ENCODE results near the gene EPHB1. TPM values are rescaled to one million over a fixed set of nuclear protein-coding genes. Genes with fewer than 3 reads are reported as not detected.

Gene EPHB1
- total RNA-seq, 1 experiment from 2014 or later = 0.73 TPM

GRCh38 chr3:135090020-135090717, 295.1 kb downstream of the EPHB1 start:
- Mint-ChIP-seq H3K4me3 (ENCODE audit: low read depth, unreplicated experiment) (no peak overlapping the region), H3K27me3 (ENCODE audit: unreplicated experiment) (peaks cover 71% of the 10 kb centered on the region), H3K9me3 (ENCODE audit: low read depth, unreplicated experiment) (no peaks in the 10 kb centered on the region), H3K4me1 (ENCODE audit: low read depth, unreplicated experiment) (no peaks in the 10 kb centered on the region), H3K27ac (ENCODE audit: unreplicated experiment) (no peak overlapping the region), H3K36me3 (ENCODE audit: insufficient read depth, unreplicated experiment) (no peaks in the 10 kb centered on the region)
- no peak for TF ChIP-seq CTCF (IDR thresholded peaks at IDR 0.05; ENCODE audit: unreplicated experiment)
- CTCF ChIA-PET = interaction anchor here (1.1 kb wide), 1 partner anchor 10 kb away, joined by 3 read pairs; no protein-coding TSS in a partner anchor
- no peak for DNase-seq
- intact Hi-C loops (cut with micrococcal nuclease; ENCODE audit: unreplicated experiment) = no loop called here
- no TSS peak for BruUV-seq (replicated peaks)

DNA sequence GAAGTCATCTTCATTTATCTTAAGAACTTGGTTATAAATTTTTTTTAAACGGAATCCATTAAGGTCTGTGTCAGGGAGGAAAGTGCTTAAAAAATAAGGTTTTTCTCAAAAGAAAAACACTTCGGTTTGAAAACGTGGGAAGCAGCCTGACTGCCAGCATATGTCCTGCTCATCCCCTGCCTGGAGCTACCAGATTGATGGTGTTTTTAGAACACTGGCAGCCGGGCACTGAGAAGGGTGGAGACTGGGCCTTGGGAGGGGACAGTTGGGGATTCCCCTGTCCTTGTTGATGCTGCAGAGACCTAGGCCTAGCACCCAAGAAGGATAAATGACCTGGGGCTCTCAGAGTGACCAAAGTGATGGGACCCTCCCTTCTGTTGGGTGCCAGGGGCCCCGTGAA, 296.9 kb downstream of the EPHB1 start:
- CTCF ChIA-PET = no interaction called here
- intact Hi-C loops (cut with micrococcal nuclease; ENCODE audit: unreplicated experiment) = no loop called here

GRCh38 chr3:135093121-135093520, 298.1 kb downstream of the EPHB1 start:
- H3K4me3 Mint-ChIP-seq (ENCODE audit: low read depth, unreplicated experiment) = no peak overlapping the region
- peaks cover 68% of the 10 kb centered on the region for H3K27me3 Mint-ChIP-seq (ENCODE audit: unreplicated experiment)
- H3K4me1 Mint-ChIP-seq (ENCODE audit: low read depth, unreplicated experiment) = no peaks in the 10 kb centered on the region
- no peak for DNase-seq
- H3K9me3 Mint-ChIP-seq (ENCODE audit: low read depth, unreplicated experiment) = no peaks in the 10 kb centered on the region
- BruUV-seq (replicated peaks) = no TSS peak
- intact Hi-C loops (cut with micrococcal nuclease; ENCODE audit: unreplicated experiment) = no loop called here
- H3K27ac Mint-ChIP-seq (ENCODE audit: unreplicated experiment) = no peak overlapping the region
- CTCF ChIA-PET = interaction anchor here (0.6 kb wide), 1 partner anchor 231 kb away, joined by 3 read pairs; no protein-coding TSS in a partner anchor
- no peaks in the 10 kb centered on the region for H3K36me3 Mint-ChIP-seq (ENCODE audit: insufficient read depth, unreplicated experiment)
- no peak for TF ChIP-seq CTCF (IDR thresholded peaks at IDR 0.05; ENCODE audit: unreplicated experiment)

More for the DNA sequence above, 296.9 kb downstream of the EPHB1 start:
- H3K9me3 Mint-ChIP-seq (ENCODE audit: low read depth, unreplicated experiment) = no peaks in the 10 kb centered on the region
- H3K27me3 Mint-ChIP-seq (ENCODE audit: unreplicated experiment) = peaks cover 70% of the 10 kb centered on the region
- H3K27ac Mint-ChIP-seq (ENCODE audit: unreplicated experiment) = no peak overlapping the region
- H3K36me3 Mint-ChIP-seq (ENCODE audit: insufficient read depth, unreplicated experiment) = no peaks in the 10 kb centered on the region
- H3K4me1 Mint-ChIP-seq (ENCODE audit: low read depth, unreplicated experiment) = no peaks in the 10 kb centered on the region
- no TSS peak for BruUV-seq (replicated peaks)
- TF ChIP-seq CTCF (IDR thresholded peaks at IDR 0.05; ENCODE audit: unreplicated experiment) = no peak
- H3K4me3 Mint-ChIP-seq (ENCODE audit: low read depth, unreplicated experiment) = no peak overlapping the region
- no peak for DNase-seq

DNA sequence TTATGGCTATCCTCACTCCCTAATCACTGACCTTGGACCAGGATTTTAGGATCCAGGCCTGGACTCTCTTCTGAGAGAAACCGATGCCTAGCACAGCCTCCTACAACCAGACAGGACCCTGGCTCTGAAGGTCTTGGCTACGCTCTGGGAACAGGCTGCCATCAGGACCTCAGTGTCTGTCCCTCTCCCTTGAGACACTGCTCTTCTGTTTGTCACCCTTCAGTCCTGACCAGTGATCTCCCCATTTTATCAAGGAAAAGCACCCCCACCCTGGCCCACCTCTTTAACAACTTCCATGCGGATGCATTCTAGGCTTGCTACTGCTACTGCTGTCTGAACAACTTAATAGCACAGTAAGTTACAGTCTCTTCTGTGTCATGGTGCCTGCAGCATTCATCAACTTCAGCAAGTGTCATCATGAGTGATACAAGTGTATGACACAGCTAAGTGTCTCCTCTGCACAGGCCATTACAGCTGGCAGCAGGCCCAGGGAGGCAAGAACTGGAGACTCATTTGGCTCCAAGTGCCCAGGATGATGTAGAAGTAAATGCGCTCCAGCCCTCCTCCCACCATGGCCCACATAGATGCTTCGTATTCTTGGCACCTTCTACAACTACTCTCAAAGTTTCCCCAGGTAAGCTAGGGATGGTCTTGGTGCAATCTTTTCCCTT, 302.4 kb downstream of the EPHB1 start:
- peaks cover 48% of the 10 kb centered on the region for H3K27me3 Mint-ChIP-seq (ENCODE audit: unreplicated experiment)
- H3K9me3 Mint-ChIP-seq (ENCODE audit: low read depth, unreplicated experiment) = peaks cover 2% of the 10 kb centered on the region
- DNase-seq = no peak
- H3K27ac Mint-ChIP-seq (ENCODE audit: unreplicated experiment) = no peak overlapping the region
- H3K4me3 Mint-ChIP-seq (ENCODE audit: low read depth, unreplicated experiment) = no peak overlapping the region
- intact Hi-C loops (cut with micrococcal nuclease; ENCODE audit: unreplicated experiment) = no loop called here
- no peaks in the 10 kb centered on the region for H3K4me1 Mint-ChIP-seq (ENCODE audit: low read depth, unreplicated experiment)
- CTCF ChIA-PET = no interaction called here
- BruUV-seq (replicated peaks) = no TSS peak
- TF ChIP-seq CTCF (IDR thresholded peaks at IDR 0.05; ENCODE audit: unreplicated experiment) = no peak
- no peaks in the 10 kb centered on the region for H3K36me3 Mint-ChIP-seq (ENCODE audit: insufficient read depth, unreplicated experiment)

Measured in Calu3 (cell line).